OCI-LY7 (cell line): Measurements from ENCODE around the gene SLC29A1.

Experiments used
- CTCF ChIP-seq: fragments of 200-600 bp; sonication (generic); conservative IDR thresholded peaks from 2 replicates; pipeline ENCODE4 v1.5.1; 2014; ENCODE audit warnings: mild to moderate bottlenecking, antibody characterized with exemption, low read length, moderate library complexity, mixed read lengths
- EZH2phosphoT487 ChIP-seq: fragments of 200-600 bp; sonication (generic); IDR thresholded peaks from 2 replicates; pipeline ENCODE4 v1.6.1; 2018; ENCODE audit warnings: low read depth, borderline replicate concordance, mild to moderate bottlenecking, mixed run types, antibody characterized with exemption, low read length, moderate library complexity, mixed read lengths

GRCh38 chr6:44248579-44248978 is 25.2 kb downstream of the SLC29A1 start:
- TF ChIP-seq CTCF, result no peak
- TF ChIP-seq EZH2phosphoT487, result no peak
